H1 (cell line): ENCODE measurements around the gene CCL5. TPM values are rescaled to one million over a fixed set of nuclear protein-coding genes. Genes with fewer than 3 reads are reported as not detected.

ENCODE experiments used
- CTCF ChIA-PET: fragments of 300-600 bp; sonication (Branson Sonifier 250); formaldehyde crosslinking; loops from one replicate; lab custom pipeline; 2021; ENCODE audit not compliant: partially characterized antibody; lab: Charles Lee
- POLR2A ChIA-PET: fragments of 300-600 bp; sonication (Branson Sonifier 250); formaldehyde crosslinking; loops from one replicate; lab custom pipeline; 2021; ENCODE audit warnings: inconsistent platforms; ENCODE audit not compliant: partially characterized antibody; lab: Charles Lee
- DNase-seq, 2 experiments: peaks; one replicate each; pipeline versions ENCODE4 v3.0.0 to v3.0.0-alpha.2; 2010 to 2022; ENCODE audit warnings: low spot score in 2 of 2, low read depth in 1 of 2, mixed read lengths in 1 of 2
- FAIRE-seq: peaks from 2 replicates; lab custom pipeline; 2011; peaks lifted over from hg19 to GRCh38; lab: Jason Lieb, UNC
- H2AFZ ChIP-seq: 2 replicates; pipeline ENCODE4 v1.8.1; 2012; ENCODE audit warnings: low read length, inconsistent platforms
- H2AK5ac ChIP-seq: 2 replicates; pipeline ENCODE4 v1.6.1; 2013; ENCODE audit warnings: low read depth, low read length
- H2BK120ac ChIP-seq: replicated peaks from 2 replicates; pipeline ENCODE3; 2013; ENCODE audit warnings: low read depth, low read length, inconsistent platforms
- H2BK12ac ChIP-seq: 2 replicates; pipeline ENCODE4 v1.6.1; 2013; ENCODE audit warnings: low read depth, low read length
- H2BK15ac ChIP-seq: 2 replicates; pipeline ENCODE4 v1.6.1; 2013; ENCODE audit warnings: low read length
- H2BK20ac ChIP-seq: 2 replicates; pipeline ENCODE4 v1.6.1; 2013; ENCODE audit warnings: low read length
- H2BK5ac ChIP-seq: 2 replicates; pipeline ENCODE4 v1.6.1; 2013; ENCODE audit warnings: low read depth, low read length
- H3K14ac ChIP-seq: 2 replicates; pipeline ENCODE4 v1.6.1; 2013; ENCODE audit warnings: inconsistent platforms; ENCODE audit not compliant: insufficient read length
- H3K18ac ChIP-seq: 2 replicates; pipeline ENCODE4 v1.6.1; 2013; ENCODE audit warnings: low read length; ENCODE audit errors: extremely low read depth
- H3K23ac ChIP-seq: 2 replicates; pipeline ENCODE4 v1.6.1; 2013; ENCODE audit warnings: inconsistent platforms; ENCODE audit not compliant: insufficient read length
- H3K23me2 ChIP-seq: 2 replicates; pipeline ENCODE4 v1.6.1; 2013; ENCODE audit warnings: low read depth, low read length
- H3K27ac ChIP-seq: 2 replicates; pipeline ENCODE4 v1.6.1; 2011; ENCODE audit warnings: low read depth, low read length, inconsistent platforms
- H3K27me3 ChIP-seq, 4 experiments: replicated peaks in 1 of 4; 1 replicate in 1 of 4; 2 replicates in 3 of 4; pipeline versions ENCODE4 v1.6.1 to v1.8.1; 2011 to 2013; ENCODE audit warnings: low read length in 3 of 4, mild to moderate bottlenecking in 3 of 4, inconsistent platforms in 2 of 4, mixed read lengths in 2 of 4, moderate library complexity in 1 of 4; ENCODE audit not compliant: control insufficient read depth in 3 of 4, insufficient read depth in 3 of 4; ENCODE audit errors: extremely low read depth in 1 of 4
- H3K36me3 ChIP-seq, 4 experiments: 2 replicates each; pipeline versions ENCODE4 v1.6.1 to v1.8.1; 2011 to 2013; ENCODE audit warnings: mild to moderate bottlenecking in 4 of 4, low read length in 3 of 4, moderate library complexity in 2 of 4, control low read depth in 1 of 4, inconsistent platforms in 1 of 4; ENCODE audit not compliant: insufficient read depth in 4 of 4, control insufficient read depth in 2 of 4
- H3K4ac ChIP-seq: replicated peaks from 2 replicates; pipeline ENCODE3; 2013; ENCODE audit warnings: low read length, low read depth, mixed read lengths, inconsistent platforms; ENCODE audit not compliant: insufficient read length
- H3K4me1 ChIP-seq, 4 experiments: replicated peaks in 1 of 4; 1 replicate in 1 of 4; 2 replicates in 3 of 4; pipeline versions ENCODE4 v1.6.1 to v1.8.1; 2011 to 2013; ENCODE audit warnings: low read length in 3 of 4, inconsistent platforms in 2 of 4, mixed read lengths in 1 of 4; ENCODE audit not compliant: insufficient read depth in 4 of 4, control insufficient read depth in 3 of 4
- H3K4me2 ChIP-seq, 2 experiments: 2 replicates each; pipeline versions ENCODE4 v1.6.1 to v1.8.1; 2011 to 2013; ENCODE audit warnings: low read depth in 2 of 2, low read length in 2 of 2, control low read depth in 1 of 2, inconsistent platforms in 1 of 2, mild to moderate bottlenecking in 1 of 2; ENCODE audit not compliant: insufficient read depth in 1 of 2
- H3K4me3 ChIP-seq, 4 experiments: fragments of 200-600, 300-600 bp in 1 of 4; sonication (generic), shearing (Covaris generic), sonication (Bioruptor Twin) in 1 of 4; 2 replicates each; pipeline versions ENCODE4 v1.5.1 to v1.8.1; 2011 to 2016; ENCODE audit warnings: low read length in 4 of 4, low read depth in 3 of 4, control low read depth in 2 of 4, inconsistent platforms in 2 of 4, mild to moderate bottlenecking in 2 of 4, mixed read lengths in 1 of 4, moderate library complexity in 1 of 4; ENCODE audit not compliant: insufficient read depth in 2 of 4; ENCODE audit errors: extremely low read depth in 1 of 4
- H3K56ac ChIP-seq: replicated peaks from 2 replicates; pipeline ENCODE3; 2013; ENCODE audit warnings: low read depth, mild to moderate bottlenecking, mixed read lengths, low read length, inconsistent platforms; ENCODE audit not compliant: insufficient read length
- H3K79me1 ChIP-seq: 2 replicates; pipeline ENCODE4 v1.6.1; 2013; ENCODE audit warnings: low read depth, low read length, control low read depth
- H3K79me2 ChIP-seq, 2 experiments: 2 replicates each; pipeline versions ENCODE4 v1.6.1 to v1.8.1; 2012 to 2013; ENCODE audit warnings: low read length in 2 of 2, mild to moderate bottlenecking in 2 of 2, inconsistent platforms in 1 of 2; ENCODE audit not compliant: insufficient read depth in 2 of 2, control insufficient read depth in 1 of 2
- H3K9ac ChIP-seq, 4 experiments: replicated peaks in 1 of 4; 1 replicate in 1 of 4; 2 replicates in 3 of 4; pipeline versions ENCODE4 v1.6.1 to v1.8.1; 2011 to 2013; ENCODE audit warnings: low read depth in 3 of 4, low read length in 3 of 4, control low read depth in 2 of 4, mild to moderate bottlenecking in 2 of 4, moderate library complexity in 2 of 4, inconsistent platforms in 1 of 4; ENCODE audit errors: extremely low read depth in 1 of 4
- H3K9me3 ChIP-seq, 2 experiments: 2 replicates each; pipeline versions ENCODE4 v1.6.1 to v1.8.1; 2012 to 2013; ENCODE audit warnings: mild to moderate bottlenecking in 2 of 2, moderate library complexity in 2 of 2, control low read depth in 1 of 2, inconsistent platforms in 1 of 2, low read depth in 1 of 2, low read length in 1 of 2, mixed read lengths in 1 of 2; ENCODE audit not compliant: insufficient read depth in 2 of 2
- H4K20me1 ChIP-seq, 2 experiments: replicated peaks in 1 of 2; 2 replicates each; pipeline versions ENCODE3 to v1.8.1; 2011 to 2013; ENCODE audit warnings: inconsistent platforms in 2 of 2, low read length in 2 of 2, mild to moderate bottlenecking in 1 of 2; ENCODE audit not compliant: insufficient read depth in 2 of 2, control insufficient read depth in 1 of 2
- H4K5ac ChIP-seq: 2 replicates; pipeline ENCODE4 v1.6.1; 2013; ENCODE audit warnings: low read length, low read depth, mixed read lengths, inconsistent platforms; ENCODE audit not compliant: insufficient read length
- H4K8ac ChIP-seq: 2 replicates; pipeline ENCODE4 v1.8.0; 2013; ENCODE audit warnings: mild to moderate bottlenecking, moderate library complexity, low read length, inconsistent platforms; ENCODE audit not compliant: insufficient read depth; ENCODE audit errors: extremely low read depth
- H4K91ac ChIP-seq: replicated peaks from 2 replicates; pipeline ENCODE3; 2013; ENCODE audit warnings: low read length, mixed read lengths, inconsistent platforms; ENCODE audit not compliant: insufficient read length
- CBX5 ChIP-seq: fragments of 300-800, 300-1000 bp; sonication (generic); IDR thresholded peaks from 2 replicates; pipeline ENCODE4 v1.7.1; 2016; ENCODE audit warnings: antibody characterized with exemption, low read length, low read depth
- CBX8 ChIP-seq: fragments of 300-800, 300-1000 bp; sonication (generic); IDR thresholded peaks from 2 replicates; pipeline ENCODE4 v1.7.1; 2016; ENCODE audit warnings: low read depth, low read length, borderline replicate concordance
- EP300 ChIP-seq, 2 experiments: IDR thresholded peaks; 1 replicate in 1 of 2; 2 replicates in 1 of 2; pipeline ENCODE4 v1.6.1; 2011 to 2012; ENCODE audit warnings: low read depth in 2 of 2, low read length in 2 of 2, mild to moderate bottlenecking in 2 of 2, borderline replicate concordance in 1 of 2, inconsistent platforms in 1 of 2, moderate library complexity in 1 of 2
- EZH2 ChIP-seq: fragments of 200-600 bp; sonication (generic); IDR thresholded peaks from 2 replicates; pipeline ENCODE4 v1.7.1; 2012; ENCODE audit warnings: low read depth, mild to moderate bottlenecking, moderate library complexity, low read length, inconsistent platforms; ENCODE audit not compliant: severe bottlenecking
- HDAC6 ChIP-seq: IDR thresholded peaks from one replicate; pipeline ENCODE4 v1.7.1; 2012; ENCODE audit warnings: low read depth, mild to moderate bottlenecking, inconsistent platforms, low read length, moderate library complexity
- KDM4A ChIP-seq: IDR thresholded peaks from one replicate; pipeline ENCODE4 v1.7.1; 2012; ENCODE audit warnings: low read depth, mild to moderate bottlenecking, moderate library complexity, low read length, inconsistent platforms; ENCODE audit not compliant: severe bottlenecking
- KDM5A ChIP-seq: fragments of 200-600 bp; IDR thresholded peaks from 2 replicates; pipeline ENCODE4 v1.7.1; 2012; ENCODE audit warnings: mild to moderate bottlenecking, low read length, inconsistent platforms, mixed read lengths
- MAX ChIP-seq: IDR thresholded peaks from 2 replicates; pipeline ENCODE4 v1.6.1; 2012; ENCODE audit warnings: inconsistent platforms
- RAD21 ChIP-seq, 2 experiments: IDR thresholded peaks in 1 of 2; conservative IDR thresholded peaks in 1 of 2; 2 replicates each; pipeline ENCODE4 v1.6.1; 2011; ENCODE audit warnings: low read depth in 2 of 2, low read length in 2 of 2, improper control_type of control experiment in 1 of 2, inconsistent platforms in 1 of 2, mild to moderate bottlenecking in 1 of 2, moderate library complexity in 1 of 2
- RNF2 ChIP-seq: fragments of 200-900, 300-1000 bp; sonication (generic); IDR thresholded peaks from 2 replicates; pipeline ENCODE4 v1.7.1; 2016; ENCODE audit warnings: borderline replicate concordance, low read depth, mild to moderate bottlenecking, antibody characterized with exemption, low read length; ENCODE audit not compliant: poor library complexity, severe bottlenecking; ENCODE audit errors: missing control alignments
- SP4 ChIP-seq: IDR thresholded peaks from 2 replicates; pipeline ENCODE4 v1.6.1; 2012; ENCODE audit warnings: low read length, inconsistent platforms
- WGBS, 2 experiments: shearing (Covaris generic) in 1 of 2; methylation state at CpG; one replicate each; pipeline versions ENCODE4 v1.1.6 to v1.1.7; 2013 to 2015; ENCODE audit warnings: low lambda C conversion rate in 2 of 2, mixed read lengths in 2 of 2, inconsistent platforms in 1 of 2, low coverage in 1 of 2, missing lambda C conversion rate in 1 of 2; ENCODE audit not compliant: insufficient replicate concordance in 2 of 2, insufficient coverage in 1 of 2, insufficient read length in 1 of 2; ENCODE audit errors: extremely low coverage in 1 of 2, missing lambda C conversion rate in 1 of 2; 5-methylcytosine and 5-hydroxymethylcytosine counted together
- polyA plus RNA-seq, 7 experiments: library from polyadenylated mRNA; depleted of rRNA in 3 of 7; stranded (reverse) in 5 of 7; unstranded in 2 of 7; fragments of >200 nt in 5 of 7; fragments of 200-250 nt in 2 of 7; gene quantifications; 1 replicate in 5 of 7; 2 replicates in 1 of 7; 4 replicates in 1 of 7; pipeline versions ENCODE4 v1.2.1 to v1.2.3, GENCODE V29; 2011 to 2013; ENCODE audit warnings: missing spikeins in 2 of 7, mixed read lengths in 2 of 7
- total RNA-seq: library from RNA; stranded (reverse); fragmentation: NEBNext Ultra II Directional; extraction: Animal tissue kit (Norgen Biotek cat#: 25700); gene quantifications from 2 replicates; pipeline ENCODE4 v1.2.1, GENCODE V29; 2021

Gene CCL5
- total and polyA plus RNA-seq, 2 of the 8 experiments (the other 6 are each of a cell fraction or from before 2014, with no cell fraction given), result not detected

- Histone ChIP-seq H3K9me3 (no peaks in the 10 kb centered on the region), H2BK15ac (no peak overlapping the region), H4K8ac (no peak overlapping the region), H3K23me2 (no peaks in the 10 kb centered on the region), H3K27ac (no peak overlapping the region), H3K9ac (no peak overlapping the region), H3K36me3 (no peaks in the 10 kb centered on the region), H2AK5ac (no peak overlapping the region), H4K20me1 (no peaks in the 10 kb centered on the region), H3K4me2 (no peak overlapping the region), H3K18ac (no peak overlapping the region), H2BK5ac (no peak overlapping the region), H2BK20ac (no peak overlapping the region), H3K14ac (no peak overlapping the region), H3K4me3 (no peak overlapping the region), H3K79me2 (no peaks in the 10 kb centered on the region), H3K56ac (no peak overlapping the region), H2AFZ (peak overlapping the region; percentile 31; the same call in 1 of the 2 replicates), H2BK120ac (no peak overlapping the region), H2BK12ac (no peak overlapping the region), H3K27me3 (no peaks in the 10 kb centered on the region), H4K91ac (no peak overlapping the region), H4K5ac (no peak overlapping the region), H3K23ac (no peak overlapping the region), H3K4ac (no peak overlapping the region), H3K4me1 (no peaks in the 10 kb centered on the region; a peak in 1 of 7 replicates), H3K79me1 (no peaks in the 10 kb centered on the region)
- DNase-seq (no peak), FAIRE-seq (no peak)
- ChIA-PET POLR2A (interaction anchor here (0.8 kb wide), 1 partner anchor 17 kb away, joined by 4 read pairs; no protein-coding TSS in a partner anchor), CTCF (interaction anchor here (1.0 to 1.7 kb wide), 2 partner anchors 14 to 144 kb away, joined by 3 to 5 read pairs; no protein-coding TSS in a partner anchor)
- WGBS, 2 experiments, result 80% methylated on average over 5 of the region's 5 CpGs; no CpG with 5 or more reads in 1 of the 2 experiments
- TF ChIP-seq RNF2 (no peak), HDAC6 (no peak), KDM4A (no peak), SP4 (no peak), MAX (no peak), CBX8 (no peak), EZH2 (no peak), CBX5 (no peak), RAD21 (IDR thresholded peaks at IDR 0.05 in 1 of 2, conservative IDR thresholded peaks at IDR 0.05 in 1 of 2; ENCODE audit: low read depth in 2 of 2, low read length in 2 of 2) (no peak), KDM5A (no peak), EP300 (IDR thresholded peaks at IDR 0.05; ENCODE audit: borderline replicate concordance in 1 of 2, low read depth in 2 of 2, low read length in 2 of 2) (no peak)
Measured at GRCh38 chr17:35875072-35875799, 4.9 kb downstream of the CCL5 start.
